ENCODE results near the gene IRF2.

The IRF2 gene

DNA sequence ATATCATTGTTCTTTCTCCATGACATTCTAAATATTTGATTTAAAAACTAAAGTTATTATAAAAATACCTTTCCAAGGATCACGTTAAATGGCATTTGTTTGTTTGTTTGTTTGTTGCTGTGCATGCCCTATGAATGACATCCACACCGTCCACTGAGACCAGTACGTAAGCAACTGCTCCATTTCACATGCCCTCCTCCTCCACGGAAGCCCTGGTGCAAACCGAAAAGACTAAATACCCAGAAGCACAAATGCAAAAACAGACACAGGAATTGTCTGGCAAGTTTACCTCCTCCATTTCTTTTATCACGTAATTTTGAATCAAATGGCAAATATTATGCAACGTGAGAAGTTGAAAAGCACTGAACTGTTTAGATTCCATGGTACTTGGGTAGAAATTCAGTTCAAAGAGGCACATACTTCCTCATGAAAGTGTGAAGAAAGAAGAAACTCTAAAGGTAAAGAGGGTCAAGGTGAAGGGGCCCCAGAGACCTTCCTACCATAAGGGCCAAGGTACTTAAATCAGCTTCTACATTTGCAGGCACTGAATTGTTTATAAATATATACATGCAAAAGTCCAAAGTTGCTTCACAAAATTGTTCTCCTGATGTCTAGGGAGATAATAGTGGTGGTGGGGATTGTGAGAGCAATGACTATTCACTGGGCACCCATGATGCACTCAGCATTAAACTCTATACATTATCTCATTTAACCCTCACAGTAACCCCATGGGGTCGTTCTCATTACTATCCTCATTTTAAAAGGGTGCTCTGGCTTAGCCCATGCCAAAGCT is 23.4 kb downstream of the IRF2 start:
- no peak for DNase-seq (ENCODE audit: low spot score)

DNA sequence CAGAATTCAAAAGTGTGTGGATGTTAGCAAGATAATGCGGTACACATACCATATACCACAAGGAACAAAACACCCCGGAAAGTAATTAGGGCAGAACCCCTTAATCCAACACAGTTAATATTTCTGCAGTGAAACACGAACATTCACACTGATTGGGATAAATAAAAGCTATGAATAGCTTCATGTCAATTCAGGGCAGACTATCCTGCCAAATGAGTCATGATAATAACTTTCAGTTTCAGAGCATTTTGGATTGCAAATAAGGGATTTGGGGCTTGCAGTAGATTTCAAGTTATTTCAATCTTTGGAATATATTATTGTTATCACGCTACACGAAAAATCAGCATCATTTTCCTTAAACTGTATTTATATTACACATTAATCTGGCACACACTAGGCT is 24.3 kb downstream of the IRF2 start:
- DNase-seq (ENCODE audit: low spot score), result peak; percentile 68

DNA sequence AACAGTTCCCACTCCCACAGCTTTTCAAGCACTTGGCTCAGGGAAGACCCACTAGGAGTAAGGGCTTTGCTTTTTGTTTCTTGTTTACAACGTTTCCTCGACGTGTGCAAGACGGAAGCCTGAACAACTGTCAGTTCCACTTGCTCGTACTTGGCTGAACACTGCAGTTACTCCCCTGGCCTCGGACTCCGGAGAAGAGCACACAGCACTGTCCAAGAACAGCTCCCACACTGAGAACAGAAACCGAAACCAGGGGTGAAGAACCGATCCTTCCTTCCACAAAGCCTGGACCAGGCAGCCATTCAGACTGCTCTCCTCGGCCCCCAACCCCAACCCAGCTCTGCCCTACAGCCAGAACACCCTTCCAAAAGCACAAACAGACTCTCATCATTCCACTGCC is 25.5 kb downstream of the IRF2 start:
- DNase-seq (ENCODE audit: low spot score), result peak; percentile 80

DNA sequence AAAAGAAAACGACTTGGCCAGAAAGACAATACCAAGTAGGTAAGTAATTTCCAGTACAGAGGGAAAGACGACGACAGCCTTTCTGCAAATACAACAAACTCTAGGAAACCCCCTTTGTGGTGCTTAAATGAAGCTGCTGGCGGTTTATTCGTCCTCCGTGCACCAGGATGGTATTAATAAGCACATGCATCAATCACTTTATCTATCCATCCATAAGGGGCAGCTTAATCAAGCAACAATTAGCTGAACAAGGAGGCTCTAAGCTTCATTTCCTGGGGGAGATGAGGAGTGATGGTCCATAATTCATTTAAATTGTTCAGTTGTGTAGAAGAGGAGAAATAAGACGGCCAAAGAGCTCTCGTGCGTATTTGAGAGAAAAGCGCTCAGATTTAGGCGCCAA is 26.2 kb downstream of the IRF2 start:
- no peak for DNase-seq (ENCODE audit: low spot score)

DNA sequence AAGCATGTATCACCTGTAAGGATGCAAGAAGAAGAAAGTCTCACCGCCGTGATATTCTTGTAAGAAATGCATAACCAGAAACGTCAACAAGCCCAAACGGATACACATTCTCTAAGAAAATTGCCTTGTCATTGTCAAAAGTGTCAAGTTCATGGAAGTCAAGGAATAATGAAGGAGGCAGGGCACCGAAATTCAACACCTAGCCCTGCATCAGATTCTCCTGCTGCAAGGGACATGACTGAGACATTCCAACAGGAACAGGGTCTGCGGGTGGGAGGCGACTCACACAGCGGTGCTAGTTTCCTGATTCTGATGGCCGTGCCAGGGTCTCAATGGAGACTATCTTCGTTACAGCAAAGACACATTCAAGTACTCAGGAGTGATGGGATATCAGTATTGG is 26.7 kb downstream of the IRF2 start:
- no peak for DNase-seq (ENCODE audit: low spot score)

DNA sequence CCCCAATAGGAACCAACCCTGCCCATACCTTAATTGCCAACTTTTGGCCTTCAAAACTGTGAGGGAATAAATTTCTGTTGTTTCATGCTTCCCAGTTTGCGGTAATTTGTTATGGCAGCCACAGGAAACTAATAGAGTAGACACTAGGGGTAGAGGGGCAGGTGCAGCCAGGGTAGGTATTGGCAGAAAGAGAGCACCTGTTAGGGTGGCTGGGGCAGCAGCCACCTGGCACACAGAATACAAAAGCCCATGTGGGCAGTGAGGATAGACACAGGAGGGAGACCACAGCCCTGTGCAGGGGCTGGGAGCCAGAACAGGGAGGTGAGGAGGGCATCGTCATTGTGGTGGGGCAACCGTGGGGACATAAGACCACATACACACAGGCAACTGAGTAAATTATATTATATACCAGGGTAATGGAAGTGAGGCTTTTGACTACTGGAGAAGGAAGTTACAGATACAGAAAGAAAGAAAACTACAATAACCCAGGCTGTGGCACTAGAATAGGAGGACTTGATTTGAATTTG is 28.2 kb downstream of the IRF2 start:
- no peak for DNase-seq (ENCODE audit: low spot score)

DNA sequence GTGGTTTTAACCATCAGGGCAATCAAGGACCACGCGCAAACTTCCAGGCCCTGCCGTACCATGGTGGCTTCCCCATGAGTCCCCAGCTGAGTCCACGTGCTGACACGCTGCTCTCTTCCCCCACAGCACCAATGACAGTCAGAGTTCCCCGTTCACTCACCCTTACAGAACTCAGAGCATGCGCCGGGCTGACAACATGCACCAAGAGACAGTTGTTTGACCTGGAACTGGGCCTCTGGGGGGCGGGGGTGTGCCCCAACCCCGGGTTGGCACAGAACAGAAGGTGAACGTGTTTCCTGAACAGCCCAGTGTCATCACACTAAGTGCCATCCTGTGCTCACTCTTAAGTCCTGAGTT is 29.4 kb downstream of the IRF2 start:
- no peak for DNase-seq (ENCODE audit: low spot score)

DNA sequence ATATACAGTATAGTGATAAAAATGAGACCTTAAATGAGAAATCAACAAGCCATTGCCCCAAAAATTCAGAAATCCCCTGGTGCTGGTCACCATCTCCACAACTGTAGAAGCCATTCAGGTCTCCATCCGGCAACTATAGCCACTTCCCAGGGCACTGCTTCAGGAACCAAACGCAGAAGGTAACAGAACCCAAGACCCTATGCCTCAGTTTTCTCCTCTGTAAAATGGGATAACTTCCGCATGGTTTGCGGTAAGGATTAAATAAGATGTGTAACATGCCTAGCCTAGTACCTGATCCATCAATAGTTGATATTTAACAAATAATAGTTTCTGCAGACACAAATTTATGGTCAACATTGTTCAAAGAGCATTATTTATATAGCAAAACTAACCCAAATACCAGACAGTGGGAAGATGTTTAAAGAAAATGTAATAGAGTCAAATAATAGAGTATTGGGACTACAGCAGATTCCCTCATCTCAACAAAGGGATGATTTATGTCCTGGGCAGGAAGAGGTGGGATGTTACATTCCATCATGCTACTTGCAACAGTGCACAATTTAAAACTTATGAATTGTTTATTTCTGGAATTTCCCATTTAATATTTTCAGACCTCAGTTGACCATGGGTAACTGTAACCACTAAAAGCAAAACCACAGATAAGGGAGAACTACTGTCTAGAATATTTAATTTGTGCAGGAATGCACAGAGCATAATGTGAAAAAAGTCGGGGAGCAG is 30.0 kb downstream of the IRF2 start:
- DNase-seq (ENCODE audit: low spot score), result no peak

DNA sequence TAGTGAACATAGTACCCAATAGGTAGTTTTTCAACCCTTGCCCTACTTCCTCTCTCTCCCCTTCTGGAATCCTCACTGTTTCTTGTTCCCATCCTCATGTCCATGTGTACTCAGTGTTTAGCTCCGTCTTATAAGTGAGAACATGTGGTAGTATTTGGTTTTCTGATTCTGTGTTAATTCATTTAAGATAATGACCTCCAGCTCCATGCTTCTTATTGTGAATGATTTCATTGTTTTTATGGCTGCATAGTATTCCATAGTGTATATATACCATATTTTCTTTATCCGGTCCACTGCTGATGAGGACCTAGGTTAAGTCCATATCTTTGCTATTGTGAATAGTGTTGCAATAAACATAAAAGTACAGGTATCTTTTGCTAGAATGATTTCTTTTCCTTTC is 31.0 kb downstream of the IRF2 start:
- DNase-seq (ENCODE audit: low spot score), result no peak

DNA sequence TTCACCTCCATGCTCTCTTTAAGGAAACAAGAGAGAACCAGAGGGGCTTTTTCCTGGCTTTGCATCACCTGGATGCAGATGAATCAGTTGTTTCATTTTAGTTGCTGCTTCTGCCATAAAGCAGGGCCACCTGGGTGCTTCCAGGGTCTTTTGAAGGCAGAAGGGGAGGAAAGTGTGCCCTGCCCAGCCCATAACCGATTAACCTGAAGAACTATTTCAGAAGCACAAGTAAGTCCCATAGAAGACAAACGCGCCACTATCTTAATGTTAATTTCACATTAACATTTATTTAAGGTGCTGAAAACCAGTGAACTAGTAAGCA is 32.1 kb downstream of the IRF2 start:
- no peak for DNase-seq (ENCODE audit: low spot score)

DNA sequence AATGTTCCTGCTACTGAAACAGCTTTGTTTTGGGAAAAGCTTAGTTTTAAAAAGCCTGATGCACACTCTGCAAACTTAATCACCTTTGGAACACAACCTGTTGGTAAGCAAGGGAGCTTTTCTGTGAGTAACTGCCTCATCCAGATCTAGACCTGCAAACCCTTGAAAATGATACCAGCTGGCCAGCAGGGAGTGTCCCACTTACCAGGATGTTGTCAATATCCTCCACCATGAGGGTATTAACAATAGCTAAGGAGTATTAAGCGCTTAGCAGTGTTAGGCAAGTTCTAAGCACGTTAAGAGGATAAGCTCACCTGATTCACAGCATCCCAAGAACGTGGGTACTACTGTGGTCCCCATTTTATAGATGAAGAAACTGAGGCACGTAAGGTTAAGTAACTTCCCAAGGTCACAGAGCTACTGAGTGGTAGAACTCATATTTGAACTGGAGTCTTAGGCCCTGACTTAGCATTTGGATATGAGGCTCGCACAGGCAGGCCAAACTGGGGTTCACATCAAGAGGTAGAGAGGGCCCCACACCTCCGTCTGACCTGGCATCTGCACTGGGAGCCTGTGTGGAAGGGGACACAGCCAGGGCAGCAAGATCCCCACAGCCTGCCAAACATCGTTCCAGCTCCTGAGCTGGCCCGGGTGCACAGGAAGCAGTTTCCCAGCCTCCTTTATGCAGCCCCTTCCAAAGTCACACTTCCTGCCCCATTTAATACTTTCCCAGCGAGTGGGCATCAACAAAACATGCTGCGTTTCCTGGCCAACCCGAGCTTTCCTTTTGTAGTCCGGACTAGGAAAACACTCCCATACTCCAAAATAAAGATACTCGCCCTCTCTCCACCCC is 32.7 kb downstream of the IRF2 start:
- peak; percentile 49 for DNase-seq (ENCODE audit: low spot score)

DNA sequence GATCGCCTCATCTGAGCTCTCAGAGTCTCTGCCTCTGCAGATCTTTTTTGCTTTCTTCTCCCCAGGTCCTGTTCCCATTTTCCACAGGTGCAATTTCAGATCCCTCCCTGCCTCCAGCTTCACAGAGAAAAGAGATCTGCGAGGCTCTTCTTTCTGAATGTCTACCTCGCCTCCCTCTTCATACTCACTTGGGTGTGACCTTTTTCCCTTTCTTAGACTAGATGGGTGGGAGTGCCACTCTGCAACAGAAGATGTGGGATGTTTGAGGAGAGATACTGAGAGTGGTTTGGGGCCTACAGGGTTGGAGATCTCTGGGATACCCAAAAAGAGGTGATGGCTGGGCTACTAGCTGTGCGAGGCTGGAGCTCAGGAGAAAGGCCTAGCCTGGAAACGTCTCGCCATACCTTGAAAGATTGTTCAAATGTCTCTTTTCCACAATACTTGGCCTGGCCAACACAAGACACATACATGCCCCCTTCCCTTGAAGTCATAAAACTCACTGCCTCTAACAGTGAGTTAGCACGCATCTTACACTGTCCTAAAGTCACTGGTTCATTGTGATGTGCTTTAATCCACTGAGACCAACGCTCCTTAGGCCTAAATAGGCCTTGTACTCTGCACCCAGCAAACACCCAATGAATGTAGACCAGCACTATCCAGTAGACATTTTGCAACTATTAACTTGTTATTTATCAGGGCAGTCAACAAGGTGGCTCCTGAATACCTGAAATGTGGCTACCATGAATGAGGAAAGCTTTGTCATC is 33.6 kb downstream of the IRF2 start:
- DNase-seq (ENCODE audit: low spot score), result no peak

DNA sequence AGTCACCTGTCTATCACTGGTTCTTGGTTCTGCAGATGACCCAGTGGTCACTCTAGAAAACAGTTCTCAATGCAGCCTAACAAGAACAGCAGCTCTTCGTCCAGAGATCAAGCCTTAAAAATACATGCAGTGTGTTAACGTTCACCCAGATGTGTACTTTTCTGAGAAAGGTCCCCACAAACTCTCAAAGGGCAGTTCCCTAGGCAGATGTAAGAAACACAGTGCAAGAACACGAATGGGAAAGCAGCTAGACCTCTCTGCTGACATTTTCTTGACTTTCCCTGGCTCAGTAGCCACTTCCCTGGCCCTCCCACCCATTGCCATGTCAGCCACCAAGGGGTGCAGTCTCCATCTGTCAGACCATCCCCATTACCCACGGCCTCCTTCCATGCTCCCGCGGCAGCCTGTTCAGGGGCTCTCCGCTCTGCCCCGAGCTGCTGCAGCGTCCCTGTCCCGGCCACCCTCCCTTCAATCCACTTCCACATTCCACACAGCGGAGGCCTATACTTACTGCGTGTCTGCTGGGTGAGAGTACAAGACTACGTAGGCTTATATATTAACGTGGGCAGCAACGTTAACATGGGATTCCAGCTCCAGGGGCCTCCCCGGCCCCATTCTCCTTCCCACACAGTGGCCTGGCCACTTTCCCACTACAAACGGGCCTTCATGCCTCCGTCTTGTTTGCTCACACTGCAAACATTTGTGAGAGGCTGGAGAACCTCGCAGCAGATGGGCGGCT is 34.3 kb downstream of the IRF2 start:
- DNase-seq (ENCODE audit: low spot score), result peak; percentile 38

DNA sequence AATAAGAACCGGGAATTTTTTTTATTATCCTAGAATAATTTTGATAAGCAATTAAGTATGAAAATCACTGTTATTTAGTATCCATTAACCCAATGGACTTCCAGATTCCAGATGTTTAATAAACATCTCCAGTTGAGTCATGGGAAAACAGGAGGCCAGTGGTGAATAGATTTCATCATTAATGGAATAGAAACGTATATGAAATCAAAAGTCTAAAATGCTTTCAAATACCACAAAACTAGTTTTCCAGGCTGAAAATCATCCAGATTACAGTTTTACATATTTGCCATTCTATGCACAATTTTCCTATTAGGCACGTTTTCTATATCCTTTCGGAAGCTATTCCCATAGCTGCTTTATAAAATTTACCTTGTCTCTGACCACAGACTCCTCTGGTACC is 35.0 kb downstream of the IRF2 start:
- DNase-seq (ENCODE audit: low spot score), result no peak

DNA sequence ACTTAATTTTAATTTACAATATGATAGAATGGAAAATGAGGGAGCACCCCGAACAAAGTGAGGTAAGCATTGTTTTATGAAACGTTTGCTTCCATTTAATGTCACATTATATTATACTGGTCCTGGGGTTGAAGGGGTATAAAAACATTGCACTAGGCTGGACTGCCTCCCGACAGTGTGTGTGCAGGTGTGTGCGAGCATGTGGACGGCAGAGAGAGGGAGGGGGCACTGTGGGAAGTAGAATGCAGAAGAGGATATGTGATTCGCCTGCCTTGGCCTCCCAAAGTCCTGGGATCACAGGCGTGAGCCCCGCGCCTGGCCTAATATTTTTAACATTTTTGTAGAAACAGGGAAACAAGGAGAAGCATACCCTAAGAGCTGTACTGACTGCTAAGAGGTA is 36.0 kb downstream of the IRF2 start:
- no peak for DNase-seq (ENCODE audit: low spot score)

DNA sequence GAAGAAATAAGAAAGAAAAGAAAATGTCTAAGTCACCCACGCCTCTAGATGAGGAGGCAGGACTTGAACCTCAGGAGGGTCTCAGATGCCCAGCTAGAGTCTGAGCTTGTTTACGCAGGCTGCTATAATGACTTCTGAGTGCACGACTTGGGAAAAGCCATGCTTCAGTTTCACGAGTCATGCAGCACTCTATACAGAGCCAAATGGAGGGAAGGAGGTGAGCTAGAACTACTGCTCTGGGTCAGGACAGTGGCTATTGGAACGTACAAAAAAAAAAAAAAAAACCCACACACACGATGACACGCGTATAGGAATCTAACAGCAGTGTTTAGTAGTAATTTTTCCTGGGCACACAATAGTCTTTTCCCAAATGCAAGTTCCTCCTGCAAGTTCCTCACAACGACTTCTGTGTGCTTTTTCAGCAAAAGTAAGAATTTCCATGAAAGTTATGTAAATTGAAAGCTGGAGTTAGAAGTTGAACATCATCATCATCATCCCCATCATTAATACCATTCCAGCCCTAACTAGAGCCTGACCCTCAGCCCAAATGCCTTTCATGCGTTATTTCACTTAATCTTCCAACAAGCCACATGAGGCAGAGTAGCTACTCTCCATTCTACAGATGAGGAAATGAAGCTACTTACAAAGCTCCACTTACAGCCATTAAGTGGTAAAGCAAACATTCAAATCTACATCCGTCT is 36.6 kb downstream of the IRF2 start:
- no peak for DNase-seq (ENCODE audit: low spot score)

DNA sequence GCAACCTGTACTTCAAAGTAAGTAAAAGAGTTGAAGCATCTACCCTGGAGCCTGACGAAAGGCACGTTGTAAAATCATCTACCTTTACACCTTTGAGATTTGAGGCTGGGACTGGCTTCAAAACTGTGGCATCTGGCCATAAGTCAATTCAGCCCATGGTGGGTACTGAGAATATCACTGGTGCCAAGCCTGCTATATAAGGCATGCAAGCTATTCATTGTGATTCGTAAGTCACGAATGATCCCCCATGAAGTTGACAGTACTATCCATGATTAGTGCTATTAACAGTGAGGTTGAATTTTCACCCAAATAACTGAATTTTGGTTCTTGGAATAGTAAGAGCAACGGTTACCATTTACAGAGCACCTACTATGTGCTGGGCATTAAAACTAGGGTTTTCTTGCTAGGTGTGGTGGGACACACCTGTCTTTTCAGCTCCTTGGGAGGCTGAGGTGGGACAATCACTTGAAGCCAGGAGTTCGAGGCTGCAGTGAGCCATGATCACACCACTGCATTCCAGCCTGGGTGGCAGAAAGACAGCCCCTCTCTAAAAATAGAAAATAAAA is 39.8 kb downstream of the IRF2 start:
- no peak for DNase-seq (ENCODE audit: low spot score)

DNA sequence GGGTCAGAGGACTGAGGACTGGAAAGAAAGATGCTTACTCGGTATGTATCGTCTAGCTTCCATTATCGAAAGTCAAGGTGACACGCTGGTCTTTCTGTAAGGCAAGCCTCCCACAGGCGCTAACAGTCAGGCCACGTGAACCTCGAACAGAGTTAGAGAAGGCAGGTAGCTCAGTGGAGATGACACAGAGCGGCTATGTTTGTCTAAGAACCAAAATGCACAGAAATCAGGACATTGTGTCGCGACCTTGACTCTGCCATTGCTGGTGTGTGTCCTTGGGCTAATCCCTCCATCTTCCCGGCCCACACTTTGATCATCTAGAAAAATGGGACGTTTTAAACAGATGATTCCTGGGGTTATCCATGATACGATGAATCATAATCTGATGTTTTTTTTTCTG is 40.3 kb downstream of the IRF2 start:
- DNase-seq (ENCODE audit: low spot score), result no peak

DNA sequence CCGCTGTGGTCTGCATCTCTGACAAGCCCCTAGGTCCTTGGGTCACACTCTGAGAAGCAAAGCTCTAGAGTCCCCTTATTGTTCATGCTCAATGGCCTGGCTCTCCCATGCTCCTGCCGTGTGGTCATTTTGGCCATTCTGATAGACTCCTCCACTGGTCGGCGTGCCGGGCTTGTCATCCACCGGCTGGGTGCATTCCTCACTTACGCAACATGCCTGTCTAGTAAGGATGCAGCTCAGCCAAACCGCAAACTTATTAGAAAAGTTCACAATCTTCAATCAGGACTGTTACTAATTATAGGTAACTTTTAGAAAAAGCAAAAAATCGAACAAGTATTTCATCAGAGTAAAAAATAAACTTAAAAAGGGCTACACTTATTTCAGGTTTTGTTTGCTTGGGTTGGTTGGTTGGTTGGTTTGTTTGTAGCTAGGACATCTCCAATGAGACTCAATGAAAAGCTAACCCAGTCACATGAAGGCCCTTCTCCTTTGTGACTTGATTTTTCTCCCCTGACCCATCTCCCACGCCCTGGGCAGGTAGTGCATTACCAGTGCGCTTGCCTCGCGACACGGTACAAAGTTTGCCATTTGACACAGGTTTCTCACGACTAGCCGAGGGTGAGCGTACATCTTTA is 41.0 kb downstream of the IRF2 start:
- no peak for DNase-seq (ENCODE audit: low spot score)
